GM23338 (cell line): ENCODE measurements around the gene PELO. TPM values are rescaled to one million over a fixed set of nuclear protein-coding genes. Genes with fewer than 3 reads are reported as not detected.

ENCODE experiments used
- ATAC-seq: fragments of 200-7000 bp; cut with Tn5 transposase; 3 replicates; pipeline ENCODE4 v1.9.1; 2020
- DNase-seq: peaks from one replicate; pipeline ENCODE4 v3.0.0-alpha.2; 2015; ENCODE audit warnings: low spot score
- H2AFZ ChIP-seq: fragments of 200-600 bp; sonication (generic); 2 replicates; pipeline ENCODE4 v1.8.0; 2016; ENCODE audit warnings: antibody characterized with exemption, mild to moderate bottlenecking, moderate library complexity
- H3F3A ChIP-seq: fragments of 200-600 bp; sonication (generic); replicated peaks from 2 replicates; pipeline ENCODE4 v1.8.0; 2017; ENCODE audit warnings: antibody characterized with exemption, mixed run types, low read depth
- H3K27ac ChIP-seq: fragments of 200-600 bp; sonication (generic); 2 replicates; pipeline ENCODE4 v1.6.1; 2016; ENCODE audit warnings: low read depth
- H3K27me3 ChIP-seq: fragments of 200-600 bp; sonication (generic); 2 replicates; pipeline ENCODE4 v1.8.0; 2016; ENCODE audit warnings: mild to moderate bottlenecking, mixed run types, moderate library complexity; ENCODE audit not compliant: insufficient read depth
- H3K36me3 ChIP-seq: fragments of 200-600 bp; sonication (generic); 2 replicates; pipeline ENCODE4 v1.8.0; 2016; ENCODE audit warnings: mild to moderate bottlenecking; ENCODE audit not compliant: insufficient read depth
- H3K4me1 ChIP-seq: fragments of 200-600 bp; sonication (generic); 2 replicates; pipeline ENCODE4 v1.8.0; 2016; ENCODE audit warnings: mild to moderate bottlenecking, moderate library complexity; ENCODE audit not compliant: insufficient read depth
- H3K4me2 ChIP-seq: fragments of 200-600 bp; sonication (generic); 2 replicates; pipeline ENCODE4 v1.7.1; 2017; ENCODE audit warnings: mixed run types
- H3K4me3 ChIP-seq: fragments of 200-600 bp; sonication (generic); 2 replicates; pipeline ENCODE4 v1.6.1; 2016; ENCODE audit warnings: mixed run types
- H3K79me2 ChIP-seq: fragments of 200-600 bp; sonication (generic); replicated peaks from 2 replicates; pipeline ENCODE4 v1.8.0; 2017; ENCODE audit warnings: mild to moderate bottlenecking; ENCODE audit not compliant: insufficient read depth
- H3K9me2 ChIP-seq: fragments of 200-600 bp; sonication (generic); 2 replicates; pipeline ENCODE4 v1.8.0; 2017; ENCODE audit not compliant: insufficient read depth
- H4K20me1 ChIP-seq: fragments of 200-600 bp; sonication (generic); replicated peaks from 2 replicates; pipeline ENCODE4 v1.8.0; 2017; ENCODE audit warnings: mild to moderate bottlenecking; ENCODE audit not compliant: insufficient read depth
- H3K27ac Mint-ChIP-seq: 2 replicates; pipeline ENCODE4 v1.8.0; 2020; ENCODE audit warnings: inconsistent platforms, mild to moderate bottlenecking, moderate library complexity, mixed read lengths
- H3K27me3 Mint-ChIP-seq: 3 replicates; pipeline ENCODE4 v1.8.0; 2022; ENCODE audit warnings: low read depth, mild to moderate bottlenecking, moderate library complexity, mixed read lengths, inconsistent platforms; ENCODE audit not compliant: insufficient read depth, poor library complexity
- H3K36me3 Mint-ChIP-seq: 3 replicates; pipeline ENCODE4 v1.8.0; 2021; ENCODE audit warnings: low read depth, mild to moderate bottlenecking, inconsistent platforms, moderate library complexity, mixed read lengths
- H3K4me1 Mint-ChIP-seq: 3 replicates; pipeline ENCODE4 v1.8.0; 2020; ENCODE audit warnings: mild to moderate bottlenecking, inconsistent platforms, mixed read lengths
- H3K4me3 Mint-ChIP-seq: 3 replicates; pipeline ENCODE4 v1.8.0; 2021; ENCODE audit warnings: moderate library complexity, mild to moderate bottlenecking, inconsistent platforms, mixed read lengths
- H3K9me3 Mint-ChIP-seq: 3 replicates; pipeline ENCODE4 v1.8.0; 2020; ENCODE audit warnings: moderate library complexity, mild to moderate bottlenecking, inconsistent platforms, mixed read lengths
- CREB1 ChIP-seq: fragments of 250-450 bp; sonication (Bioruptor Pico); IDR thresholded peaks from 2 replicates; pipeline ENCODE4 v1.5.0; 2020; ENCODE audit warnings: low read depth, mild to moderate bottlenecking, moderate library complexity
- EZH2 ChIP-seq: fragments of 200-600 bp; sonication (generic); IDR thresholded peaks from one replicate; pipeline ENCODE4 v1.8.0; 2017; ENCODE audit warnings: antibody characterized with exemption, mild to moderate bottlenecking, low read depth; ENCODE audit not compliant: unreplicated experiment
- EZH2phosphoT487 ChIP-seq: fragments of 200-600 bp; sonication (generic); IDR thresholded peaks from one replicate; pipeline ENCODE4 v1.8.1; 2018; ENCODE audit warnings: antibody characterized with exemption; ENCODE audit not compliant: unreplicated experiment
- JUNB ChIP-seq: IDR thresholded peaks from one replicate; pipeline ENCODE4 v1.6.1; 2016; ENCODE audit warnings: antibody characterized with exemption; ENCODE audit not compliant: unreplicated experiment
- NANOG ChIP-seq: IDR thresholded peaks from 2 replicates; pipeline ENCODE4 v1.6.1; 2016; ENCODE audit warnings: antibody characterized with exemption, borderline replicate concordance
- POLR2AphosphoS5 ChIP-seq: IDR thresholded peaks from 2 replicates; pipeline ENCODE4 v1.6.1; 2016; ENCODE audit warnings: antibody characterized with exemption, low read depth
- STAT1 ChIP-seq: IDR thresholded peaks from one replicate; pipeline ENCODE4 v1.6.1; 2016; ENCODE audit warnings: antibody characterized with exemption; ENCODE audit not compliant: unreplicated experiment
- ZNF114 ChIP-seq: fragments of 250-450 bp; sonication (Bioruptor Pico); IDR thresholded peaks from 2 replicates; pipeline ENCODE4 v1.5.0; 2020; ENCODE audit warnings: mild to moderate bottlenecking, moderate library complexity
- ZNF331 ChIP-seq: fragments of 250-450 bp; sonication (Bioruptor Pico); IDR thresholded peaks from 2 replicates; pipeline ENCODE4 v1.5.0; 2020; ENCODE audit warnings: low read depth, mild to moderate bottlenecking, moderate library complexity
- polyA plus RNA-seq: library from polyadenylated mRNA; unstranded; fragments of >200 nt; fragmentation: Nextera tagmentation; extraction: Ambion mirVana; gene quantifications from 2 replicates; pipeline ENCODE4 v1.2.1, GENCODE V29; 2016
- total RNA-seq: library from RNA; depleted of rRNA; stranded (reverse); fragments of >200 nt; shearing (Covaris generic); gene quantifications from 2 replicates; pipeline ENCODE4 v1.2.3, GENCODE V29; 2014
- TF ChIP-seq, protein P1 (sequence below), 2 experiments: fragments of 200-600 bp in 1 of 2; sonication (generic) in 1 of 2; conservative IDR thresholded peaks; 2 replicates each; pipeline versions ENCODE4 v1.5.1 to v1.6.1; 2016 to 2017; ENCODE audit warnings: antibody characterized with exemption in 2 of 2, low read depth in 2 of 2, mild to moderate bottlenecking in 2 of 2, moderate library complexity in 1 of 2
- TF ChIP-seq, protein P2 (sequence below): IDR thresholded peaks from one replicate; pipeline ENCODE4 v1.6.1; 2018; ENCODE audit warnings: antibody characterized with exemption; ENCODE audit not compliant: unreplicated experiment
- TF ChIP-seq, protein P3 (sequence below): IDR thresholded peaks from 2 replicates; pipeline ENCODE4 v1.6.1; 2016; ENCODE audit warnings: antibody characterized with exemption

The PELO gene
- total and polyA plus RNA-seq, 2 experiments from 2014 or later = 13.6 to 15.6 TPM

DNA sequence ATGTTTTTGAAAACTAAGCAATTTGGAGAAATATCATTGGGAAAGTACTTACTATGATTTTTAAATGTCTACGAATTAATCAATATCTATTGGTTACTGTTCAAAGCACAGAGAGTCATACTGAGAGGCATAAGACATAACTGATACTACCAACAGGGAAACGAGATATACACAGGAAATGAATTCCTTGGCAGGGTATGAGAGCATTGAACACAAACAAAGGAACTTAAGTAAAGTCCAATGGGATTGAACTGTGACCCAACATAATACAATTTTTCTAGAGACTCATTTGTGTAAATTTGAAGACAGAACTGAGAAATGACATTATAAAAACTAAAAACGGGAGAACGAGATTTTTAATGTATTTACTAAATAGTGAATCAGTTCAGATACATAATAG, 1.3 kb upstream of the PELO start:
- H4K20me1 ChIP-seq = no peaks in the 10 kb centered on the region
- H3K27ac ChIP-seq = no peak overlapping the region
- Mint-ChIP-seq H3K4me1 (peaks cover 15% of the 10 kb centered on the region), H3K36me3 (no peaks in the 10 kb centered on the region), H3K4me3 (no peak overlapping the region), H3K27ac (no peak overlapping the region), H3K27me3 (peaks cover 6% of the 10 kb centered on the region), H3K9me3 (no peaks in the 10 kb centered on the region)
- H2AFZ ChIP-seq = no peak overlapping the region
- no peak overlapping the region for H3K4me3 ChIP-seq
- H3K4me2 ChIP-seq = no peak overlapping the region
- DNase-seq (no peak), ATAC-seq (no peak)
- no peaks in the 10 kb centered on the region for H3K9me2 ChIP-seq
- peaks cover 5% of the 10 kb centered on the region for H3K4me1 ChIP-seq
- H3F3A ChIP-seq = 0 out of 2 replicates have a peak, but pooled peaks cover 6% of the 10 kb centered on the region
- no peaks in the 10 kb centered on the region; the same call in 1 of the 2 replicates for H3K79me2 ChIP-seq
- no peaks in the 10 kb centered on the region for H3K36me3 ChIP-seq
- no peak for TF ChIP-seq EZH2phosphoT487
- TF ChIP-seq ZNF331 = no peak
- TF ChIP-seq EZH2 = no peak
- TF ChIP-seq, protein P1, sequence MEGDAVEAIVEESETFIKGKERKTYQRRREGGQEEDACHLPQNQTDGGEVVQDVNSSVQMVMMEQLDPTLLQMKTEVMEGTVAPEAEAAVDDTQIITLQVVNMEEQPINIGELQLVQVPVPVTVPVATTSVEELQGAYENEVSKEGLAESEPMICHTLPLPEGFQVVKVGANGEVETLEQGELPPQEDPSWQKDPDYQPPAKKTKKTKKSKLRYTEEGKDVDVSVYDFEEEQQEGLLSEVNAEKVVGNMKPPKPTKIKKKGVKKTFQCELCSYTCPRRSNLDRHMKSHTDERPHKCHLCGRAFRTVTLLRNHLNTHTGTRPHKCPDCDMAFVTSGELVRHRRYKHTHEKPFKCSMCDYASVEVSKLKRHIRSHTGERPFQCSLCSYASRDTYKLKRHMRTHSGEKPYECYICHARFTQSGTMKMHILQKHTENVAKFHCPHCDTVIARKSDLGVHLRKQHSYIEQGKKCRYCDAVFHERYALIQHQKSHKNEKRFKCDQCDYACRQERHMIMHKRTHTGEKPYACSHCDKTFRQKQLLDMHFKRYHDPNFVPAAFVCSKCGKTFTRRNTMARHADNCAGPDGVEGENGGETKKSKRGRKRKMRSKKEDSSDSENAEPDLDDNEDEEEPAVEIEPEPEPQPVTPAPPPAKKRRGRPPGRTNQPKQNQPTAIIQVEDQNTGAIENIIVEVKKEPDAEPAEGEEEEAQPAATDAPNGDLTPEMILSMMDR (conservative IDR thresholded peaks at IDR 0.05; ENCODE audit: low read depth in 2 of 2) = no peak
- TF ChIP-seq JUNB = no peak
- TF ChIP-seq STAT1 = no peak
- no peak for TF ChIP-seq CREB1
- TF ChIP-seq, protein P2, sequence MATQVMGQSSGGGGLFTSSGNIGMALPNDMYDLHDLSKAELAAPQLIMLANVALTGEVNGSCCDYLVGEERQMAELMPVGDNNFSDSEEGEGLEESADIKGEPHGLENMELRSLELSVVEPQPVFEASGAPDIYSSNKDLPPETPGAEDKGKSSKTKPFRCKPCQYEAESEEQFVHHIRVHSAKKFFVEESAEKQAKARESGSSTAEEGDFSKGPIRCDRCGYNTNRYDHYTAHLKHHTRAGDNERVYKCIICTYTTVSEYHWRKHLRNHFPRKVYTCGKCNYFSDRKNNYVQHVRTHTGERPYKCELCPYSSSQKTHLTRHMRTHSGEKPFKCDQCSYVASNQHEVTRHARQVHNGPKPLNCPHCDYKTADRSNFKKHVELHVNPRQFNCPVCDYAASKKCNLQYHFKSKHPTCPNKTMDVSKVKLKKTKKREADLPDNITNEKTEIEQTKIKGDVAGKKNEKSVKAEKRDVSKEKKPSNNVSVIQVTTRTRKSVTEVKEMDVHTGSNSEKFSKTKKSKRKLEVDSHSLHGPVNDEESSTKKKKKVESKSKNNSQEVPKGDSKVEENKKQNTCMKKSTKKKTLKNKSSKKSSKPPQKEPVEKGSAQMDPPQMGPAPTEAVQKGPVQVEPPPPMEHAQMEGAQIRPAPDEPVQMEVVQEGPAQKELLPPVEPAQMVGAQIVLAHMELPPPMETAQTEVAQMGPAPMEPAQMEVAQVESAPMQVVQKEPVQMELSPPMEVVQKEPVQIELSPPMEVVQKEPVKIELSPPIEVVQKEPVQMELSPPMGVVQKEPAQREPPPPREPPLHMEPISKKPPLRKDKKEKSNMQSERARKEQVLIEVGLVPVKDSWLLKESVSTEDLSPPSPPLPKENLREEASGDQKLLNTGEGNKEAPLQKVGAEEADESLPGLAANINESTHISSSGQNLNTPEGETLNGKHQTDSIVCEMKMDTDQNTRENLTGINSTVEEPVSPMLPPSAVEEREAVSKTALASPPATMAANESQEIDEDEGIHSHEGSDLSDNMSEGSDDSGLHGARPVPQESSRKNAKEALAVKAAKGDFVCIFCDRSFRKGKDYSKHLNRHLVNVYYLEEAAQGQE = no peak
- no peak for TF ChIP-seq NANOG
- no peak for TF ChIP-seq POLR2AphosphoS5
- no peak for TF ChIP-seq ZNF114 (CRISPR knock-in tag)
- TF ChIP-seq, protein P3, sequence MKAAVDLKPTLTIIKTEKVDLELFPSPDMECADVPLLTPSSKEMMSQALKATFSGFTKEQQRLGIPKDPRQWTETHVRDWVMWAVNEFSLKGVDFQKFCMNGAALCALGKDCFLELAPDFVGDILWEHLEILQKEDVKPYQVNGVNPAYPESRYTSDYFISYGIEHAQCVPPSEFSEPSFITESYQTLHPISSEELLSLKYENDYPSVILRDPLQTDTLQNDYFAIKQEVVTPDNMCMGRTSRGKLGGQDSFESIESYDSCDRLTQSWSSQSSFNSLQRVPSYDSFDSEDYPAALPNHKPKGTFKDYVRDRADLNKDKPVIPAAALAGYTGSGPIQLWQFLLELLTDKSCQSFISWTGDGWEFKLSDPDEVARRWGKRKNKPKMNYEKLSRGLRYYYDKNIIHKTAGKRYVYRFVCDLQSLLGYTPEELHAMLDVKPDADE = no peak
- no peaks in the 10 kb centered on the region for H3K27me3 ChIP-seq
